SU-DHL-6 (cell line): ENCODE results near the gene POM121.
"Not testable (repeated sequence)": the region's sequence is repeated elsewhere in the genome, so short reads cannot be mapped to it uniquely, and the experiment has no call there.

Experiments used
- EZH2phosphoT487 ChIP-seq: fragments of 200-600 bp; sonication (generic), shearing (Covaris generic); conservative IDR thresholded peaks from 2 replicates; pipeline ENCODE4 v1.6.1; 2018; ENCODE audit warnings: mild to moderate bottlenecking, antibody characterized with exemption, low read length, moderate library complexity, mixed read lengths
- TF ChIP-seq, protein P1 (sequence below): fragments of 200-600 bp; sonication (generic); IDR thresholded peaks from one replicate; pipeline ENCODE4 v1.5.1; 2017; ENCODE audit warnings: antibody characterized with exemption, mild to moderate bottlenecking, low read length, moderate library complexity; ENCODE audit not compliant: insufficient read depth, poor library complexity, severe bottlenecking

DNA sequence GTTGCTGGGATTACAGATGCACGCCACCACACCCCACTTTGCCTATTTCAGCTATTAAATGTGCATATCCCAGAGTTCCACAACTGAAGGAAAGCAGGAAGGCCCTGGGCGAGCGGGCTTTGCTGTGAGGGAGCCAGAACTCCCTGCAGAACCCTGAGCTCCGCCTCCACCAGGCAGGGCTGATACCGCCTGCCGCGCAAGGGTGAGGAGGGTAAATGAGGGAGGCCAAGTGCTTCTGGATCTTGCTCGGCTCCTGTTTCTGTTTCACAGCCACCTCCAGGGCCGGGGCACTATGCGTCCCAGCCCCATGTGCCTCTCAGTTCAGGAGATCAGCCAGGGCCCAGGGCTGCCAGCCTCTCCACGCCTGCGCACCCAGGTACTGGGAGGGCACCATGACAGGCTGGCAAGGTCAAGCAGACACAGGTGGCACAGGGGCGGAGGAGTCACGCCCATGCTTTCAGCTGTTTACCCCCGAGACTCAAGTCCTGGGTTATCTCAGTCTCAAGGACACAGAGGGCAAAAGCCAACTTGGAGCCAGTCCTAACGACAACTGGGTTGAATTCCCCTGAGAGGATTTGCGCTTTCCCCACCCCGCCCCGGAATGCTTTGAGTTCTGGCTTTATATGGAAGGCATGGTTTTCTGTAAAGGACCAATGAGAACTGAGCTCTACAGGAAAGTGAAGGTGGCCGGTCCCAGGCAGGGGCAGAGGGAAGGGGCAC, 35.9 kb downstream of the POM121 start:
- TF ChIP-seq EZH2phosphoT487: not testable (repeated sequence)
- TF ChIP-seq, protein P1, sequence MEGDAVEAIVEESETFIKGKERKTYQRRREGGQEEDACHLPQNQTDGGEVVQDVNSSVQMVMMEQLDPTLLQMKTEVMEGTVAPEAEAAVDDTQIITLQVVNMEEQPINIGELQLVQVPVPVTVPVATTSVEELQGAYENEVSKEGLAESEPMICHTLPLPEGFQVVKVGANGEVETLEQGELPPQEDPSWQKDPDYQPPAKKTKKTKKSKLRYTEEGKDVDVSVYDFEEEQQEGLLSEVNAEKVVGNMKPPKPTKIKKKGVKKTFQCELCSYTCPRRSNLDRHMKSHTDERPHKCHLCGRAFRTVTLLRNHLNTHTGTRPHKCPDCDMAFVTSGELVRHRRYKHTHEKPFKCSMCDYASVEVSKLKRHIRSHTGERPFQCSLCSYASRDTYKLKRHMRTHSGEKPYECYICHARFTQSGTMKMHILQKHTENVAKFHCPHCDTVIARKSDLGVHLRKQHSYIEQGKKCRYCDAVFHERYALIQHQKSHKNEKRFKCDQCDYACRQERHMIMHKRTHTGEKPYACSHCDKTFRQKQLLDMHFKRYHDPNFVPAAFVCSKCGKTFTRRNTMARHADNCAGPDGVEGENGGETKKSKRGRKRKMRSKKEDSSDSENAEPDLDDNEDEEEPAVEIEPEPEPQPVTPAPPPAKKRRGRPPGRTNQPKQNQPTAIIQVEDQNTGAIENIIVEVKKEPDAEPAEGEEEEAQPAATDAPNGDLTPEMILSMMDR: not testable (repeated sequence)
